Glutamatergic neuron (in vitro differentiated cells): ENCODE measurements around the gene CEP112. TPM values are rescaled to one million over a fixed set of nuclear protein-coding genes. Genes with fewer than 3 reads are reported as not detected.

Experiments
- DNase-seq: peaks from one replicate; pipeline ENCODE4 v3.0.0; 2022
- H3K27ac Mint-ChIP-seq: one replicate; pipeline ENCODE4 v1.8.0; 2020; ENCODE audit warnings: mild to moderate bottlenecking, mixed read lengths, inconsistent platforms; ENCODE audit not compliant: unreplicated experiment
- H3K27me3 Mint-ChIP-seq: one replicate; pipeline ENCODE4 v1.8.0; 2020; ENCODE audit warnings: mild to moderate bottlenecking, moderate library complexity, mixed read lengths, inconsistent platforms; ENCODE audit not compliant: unreplicated experiment
- H3K36me3 Mint-ChIP-seq: one replicate; pipeline ENCODE4 v1.8.0; 2020; ENCODE audit warnings: mild to moderate bottlenecking, mixed read lengths, inconsistent platforms; ENCODE audit not compliant: unreplicated experiment
- H3K4me1 Mint-ChIP-seq: one replicate; pipeline ENCODE4 v1.8.0; 2020; ENCODE audit warnings: mild to moderate bottlenecking, low read depth, mixed read lengths, inconsistent platforms; ENCODE audit not compliant: unreplicated experiment
- H3K4me3 Mint-ChIP-seq: one replicate; pipeline ENCODE4 v1.8.0; 2020; ENCODE audit warnings: mild to moderate bottlenecking, mixed read lengths, inconsistent platforms; ENCODE audit not compliant: unreplicated experiment
- H3K9me3 Mint-ChIP-seq: one replicate; pipeline ENCODE4 v1.8.0; 2020; ENCODE audit warnings: mild to moderate bottlenecking, moderate library complexity, mixed read lengths, inconsistent platforms; ENCODE audit not compliant: unreplicated experiment
- total RNA-seq: library from RNA; stranded (reverse); fragmentation: NEBNext Ultra II Directional; extraction: Animal tissue kit (Norgen Biotek cat#: 25700); gene quantifications from one replicate; pipeline ENCODE4 v1.2.1, GENCODE V29; 2021; ENCODE audit not compliant: unreplicated experiment
- TF ChIP-seq, protein P1 (sequence below): fragments of 200-600 bp; sonication (generic); IDR thresholded peaks from one replicate; pipeline ENCODE4 v1.5.0; 2021; ENCODE audit not compliant: partially characterized antibody, unreplicated experiment

Gene CEP112
- total RNA-seq, 1 donor from 2014 or later, result 8.5 TPM

DNA sequence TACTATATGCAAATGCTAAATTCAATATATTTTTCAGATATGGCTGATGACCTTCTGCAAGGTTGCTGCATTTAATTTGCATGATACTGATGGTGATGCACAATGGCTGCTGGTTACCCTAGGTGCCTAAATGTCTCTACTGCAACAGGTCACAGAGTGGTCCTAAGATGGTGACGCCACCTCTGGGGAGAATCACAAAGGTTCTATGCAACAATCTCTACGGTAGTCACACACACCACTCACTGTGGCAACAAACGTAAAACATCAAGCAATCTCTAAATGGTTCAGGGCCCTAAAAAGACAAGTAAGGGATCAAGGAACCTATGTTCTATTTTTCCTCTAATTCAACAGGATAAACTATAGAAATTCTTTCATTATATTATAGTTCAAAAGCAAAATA is 293.3 kb downstream of the CEP112 start:
- H3K9me3 Mint-ChIP-seq, result no peaks in the 10 kb centered on the region
- peaks cover 2% of the 10 kb centered on the region for H3K4me1 Mint-ChIP-seq
- no peaks in the 10 kb centered on the region for H3K36me3 Mint-ChIP-seq
- no peak overlapping the region for H3K4me3 Mint-ChIP-seq
- TF ChIP-seq, protein P1, sequence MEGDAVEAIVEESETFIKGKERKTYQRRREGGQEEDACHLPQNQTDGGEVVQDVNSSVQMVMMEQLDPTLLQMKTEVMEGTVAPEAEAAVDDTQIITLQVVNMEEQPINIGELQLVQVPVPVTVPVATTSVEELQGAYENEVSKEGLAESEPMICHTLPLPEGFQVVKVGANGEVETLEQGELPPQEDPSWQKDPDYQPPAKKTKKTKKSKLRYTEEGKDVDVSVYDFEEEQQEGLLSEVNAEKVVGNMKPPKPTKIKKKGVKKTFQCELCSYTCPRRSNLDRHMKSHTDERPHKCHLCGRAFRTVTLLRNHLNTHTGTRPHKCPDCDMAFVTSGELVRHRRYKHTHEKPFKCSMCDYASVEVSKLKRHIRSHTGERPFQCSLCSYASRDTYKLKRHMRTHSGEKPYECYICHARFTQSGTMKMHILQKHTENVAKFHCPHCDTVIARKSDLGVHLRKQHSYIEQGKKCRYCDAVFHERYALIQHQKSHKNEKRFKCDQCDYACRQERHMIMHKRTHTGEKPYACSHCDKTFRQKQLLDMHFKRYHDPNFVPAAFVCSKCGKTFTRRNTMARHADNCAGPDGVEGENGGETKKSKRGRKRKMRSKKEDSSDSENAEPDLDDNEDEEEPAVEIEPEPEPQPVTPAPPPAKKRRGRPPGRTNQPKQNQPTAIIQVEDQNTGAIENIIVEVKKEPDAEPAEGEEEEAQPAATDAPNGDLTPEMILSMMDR, result no peak
- DNase-seq, result no peak
- H3K27ac Mint-ChIP-seq, result no peak overlapping the region
- H3K27me3 Mint-ChIP-seq, result no peaks in the 10 kb centered on the region

DNA sequence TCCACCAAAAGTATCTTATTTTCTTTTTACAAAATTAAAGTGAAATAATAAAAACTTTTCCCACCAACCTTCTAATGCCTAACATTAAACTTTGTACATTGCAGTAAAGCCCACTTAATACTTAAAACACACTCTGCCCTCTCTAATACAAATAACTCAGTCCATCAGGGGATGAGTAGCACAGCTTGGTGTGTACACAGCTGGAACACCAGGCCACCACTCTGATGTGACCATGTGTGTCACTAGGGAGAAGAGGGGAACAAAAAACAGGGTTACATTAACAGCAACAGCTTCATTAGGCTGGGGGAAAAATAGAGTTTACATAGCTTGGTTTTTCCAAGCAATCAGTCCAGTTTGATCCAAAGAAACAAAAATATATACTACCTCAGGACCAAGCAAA is 295.0 kb downstream of the CEP112 start:
- Mint-ChIP-seq H3K4me3 (no peak overlapping the region), H3K27me3 (no peaks in the 10 kb centered on the region), H3K4me1 (peaks cover 2% of the 10 kb centered on the region), H3K9me3 (no peaks in the 10 kb centered on the region), H3K27ac (no peak overlapping the region), H3K36me3 (no peaks in the 10 kb centered on the region)
- no peak for DNase-seq
- TF ChIP-seq, protein P1, result no peak

DNA sequence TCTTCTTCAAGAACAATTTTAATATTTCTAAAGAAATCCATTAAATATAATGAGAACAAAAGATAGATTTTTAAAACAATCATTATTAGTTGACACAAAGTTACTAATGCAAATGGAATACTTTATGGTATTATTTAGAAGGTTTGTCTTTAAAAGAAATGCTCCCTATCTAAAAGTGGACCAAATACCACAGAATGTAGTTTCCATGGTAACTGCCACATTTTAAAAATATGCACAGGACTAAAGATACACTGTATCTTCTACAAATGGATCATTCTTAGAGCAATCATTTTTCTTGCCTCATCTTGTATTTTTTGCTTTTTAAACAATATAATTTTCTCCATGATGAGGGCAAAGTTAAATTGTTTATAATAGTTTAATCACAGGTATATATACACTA is 296.0 kb downstream of the CEP112 start:
- no peak overlapping the region for H3K27ac Mint-ChIP-seq
- H3K4me1 Mint-ChIP-seq, result no peaks in the 10 kb centered on the region
- no peak overlapping the region for H3K4me3 Mint-ChIP-seq
- no peaks in the 10 kb centered on the region for H3K27me3 Mint-ChIP-seq
- no peaks in the 10 kb centered on the region for H3K36me3 Mint-ChIP-seq
- no peak for DNase-seq
- no peaks in the 10 kb centered on the region for H3K9me3 Mint-ChIP-seq
- TF ChIP-seq, protein P1, result no peak

DNA sequence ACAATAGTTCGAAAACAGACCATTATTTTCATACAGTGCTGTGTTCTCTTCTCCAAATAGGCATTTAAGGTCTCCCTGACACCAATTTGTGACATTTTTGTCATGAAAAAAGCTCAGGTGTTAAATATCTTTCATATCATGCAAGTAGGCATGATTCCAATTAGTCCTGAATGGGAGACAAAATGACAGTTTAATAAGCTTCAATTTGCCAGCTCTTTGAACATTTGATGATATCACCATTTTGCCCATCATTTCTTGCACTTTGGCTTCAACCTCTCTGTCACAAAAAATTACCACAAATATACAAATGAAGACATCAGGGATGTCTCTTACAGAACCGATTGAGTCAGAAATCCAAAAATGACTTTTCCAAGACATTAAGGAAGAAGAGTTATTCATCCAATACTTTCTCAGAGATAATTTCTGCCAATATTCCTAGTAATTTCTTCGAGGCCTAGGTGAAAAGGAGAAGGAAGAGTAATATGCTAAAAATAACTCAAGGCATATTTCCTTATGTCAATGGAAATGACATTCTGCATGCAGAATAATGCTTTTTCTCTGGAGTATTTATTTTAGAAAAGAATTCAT is 298.1 kb downstream of the CEP112 start:
- DNase-seq, result no peak
- H3K27ac Mint-ChIP-seq, result no peak overlapping the region
- H3K27me3 Mint-ChIP-seq, result no peaks in the 10 kb centered on the region
- TF ChIP-seq, protein P1, result no peak
- H3K4me1 Mint-ChIP-seq, result no peaks in the 10 kb centered on the region
- no peaks in the 10 kb centered on the region for H3K9me3 Mint-ChIP-seq
- no peak overlapping the region for H3K4me3 Mint-ChIP-seq
- H3K36me3 Mint-ChIP-seq, result no peaks in the 10 kb centered on the region

DNA sequence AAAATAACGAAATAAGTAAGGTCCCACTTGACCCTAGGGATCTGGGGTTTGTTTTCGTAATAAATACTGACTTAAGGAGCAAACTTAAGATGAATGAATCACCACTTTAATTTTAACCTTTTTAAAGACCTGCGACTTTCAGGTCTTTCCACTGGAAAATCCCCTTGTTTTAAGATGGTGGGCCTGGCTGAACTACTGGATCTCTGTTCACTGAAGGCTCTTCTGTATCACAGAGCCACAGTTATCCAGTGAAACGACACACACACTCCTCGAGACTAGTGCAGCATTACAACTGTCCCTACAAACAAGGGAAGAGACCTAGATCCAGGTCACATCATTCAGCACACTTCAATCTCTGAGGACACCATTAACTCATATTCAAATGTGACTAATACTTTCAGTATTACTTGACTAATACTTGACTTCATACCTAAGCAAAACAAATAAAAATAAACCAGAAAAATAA is 299.0 kb downstream of the CEP112 start:
- no peaks in the 10 kb centered on the region for H3K4me1 Mint-ChIP-seq
- H3K27me3 Mint-ChIP-seq, result no peaks in the 10 kb centered on the region
- TF ChIP-seq, protein P1, result no peak
- H3K9me3 Mint-ChIP-seq, result no peaks in the 10 kb centered on the region
- no peak overlapping the region for H3K4me3 Mint-ChIP-seq
- no peak for DNase-seq
- H3K27ac Mint-ChIP-seq, result no peak overlapping the region
- H3K36me3 Mint-ChIP-seq, result no peaks in the 10 kb centered on the region
